Measurements from ENCODE around the gene KCNQ2. TPM values are rescaled to one million over a fixed set of nuclear protein-coding genes. Genes with fewer than 3 reads are reported as not detected.

Gene KCNQ2
- total and polyA plus RNA-seq, 5 donors = under 0.01 to 2.3 (median 1.1) TPM; not detected in 2

DNA sequence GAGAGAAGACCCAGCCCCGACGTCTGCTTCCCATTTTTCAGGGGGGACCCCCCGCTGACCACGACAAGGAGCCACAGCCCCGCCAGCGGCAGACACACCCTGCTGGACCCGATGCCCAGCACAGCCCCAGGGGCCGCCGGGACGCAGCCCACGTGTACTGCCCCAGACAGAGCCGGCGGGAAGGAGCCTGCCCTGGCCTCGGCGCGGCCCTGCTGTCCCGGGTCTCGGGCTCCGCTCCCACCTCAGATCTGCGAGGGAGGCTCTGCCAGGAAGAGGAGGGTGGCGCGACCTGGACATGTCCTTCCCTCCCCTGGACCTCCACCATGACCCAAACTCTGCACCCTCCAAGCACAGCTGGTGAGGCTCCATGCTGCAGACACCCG lies 54.7 kb downstream of the KCNQ2 start:
- ATAC-seq = no peak
- intact Hi-C loops (cut with DNase I) = no loop called here

DNA sequence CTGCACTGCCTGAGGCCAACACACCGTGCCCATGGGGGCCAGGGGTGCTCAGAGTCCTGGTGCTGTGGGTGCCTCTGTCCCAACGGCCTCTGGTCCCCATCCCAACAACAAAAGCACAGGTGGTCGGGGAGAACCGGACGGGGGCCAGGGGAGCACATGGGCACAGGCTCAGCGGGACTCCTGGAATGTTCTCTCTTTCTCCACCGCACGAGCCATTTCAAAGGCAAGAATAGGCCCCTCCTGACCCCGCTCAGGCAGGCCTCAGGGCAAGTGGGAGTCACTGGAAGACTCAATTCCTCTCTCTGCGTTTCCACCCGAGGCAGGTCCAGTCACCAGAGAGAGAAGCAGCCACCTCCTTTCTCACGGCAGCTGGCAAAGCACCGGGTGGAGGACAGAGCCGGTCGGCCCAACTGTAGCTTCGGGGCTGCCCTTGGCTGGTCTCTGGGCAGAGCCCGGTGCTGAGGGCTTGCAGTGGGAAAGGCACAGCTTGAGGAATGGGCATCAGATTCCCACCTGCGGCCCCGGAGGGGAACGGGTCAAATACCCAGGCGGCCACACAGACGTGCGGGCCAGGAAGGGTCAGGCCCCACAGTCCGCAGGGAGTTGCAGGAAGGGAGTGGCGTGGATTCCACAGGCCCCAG lies 55.2 kb downstream of the KCNQ2 start:
- H3K9me3 ChIP-seq (ENCODE audit: control insufficient read depth, low read length) = no peaks in the 10 kb centered on the region
- no peaks in the 10 kb centered on the region for H3K4me1 ChIP-seq (ENCODE audit: control insufficient read depth, insufficient read depth, low read length)
- 66% methylated on average over 25 of the region's 25 CpGs for WGBS
- ATAC-seq (no peak), DNase-seq (no peak)
- H3K27ac ChIP-seq (ENCODE audit: low read length) = no peak overlapping the region
- intact Hi-C loops (cut with DNase I) = no loop called here
- no peaks in the 10 kb centered on the region for H3K27me3 ChIP-seq (ENCODE audit: control insufficient read depth, insufficient read depth)
- no peak overlapping the region for H3K4me3 ChIP-seq (ENCODE audit: low read length)

More for the DNA sequence above, 54.7 kb downstream of the KCNQ2 start:
- H3K27ac ChIP-seq (ENCODE audit: low read length) = no peak overlapping the region
- 64% methylated on average over 23 of the region's 23 CpGs for WGBS
- DNase-seq = no peak
- H3K9me3 ChIP-seq (ENCODE audit: control insufficient read depth, low read length) = no peaks in the 10 kb centered on the region
- H3K27me3 ChIP-seq (ENCODE audit: control insufficient read depth, insufficient read depth) = no peaks in the 10 kb centered on the region
- no peaks in the 10 kb centered on the region for H3K4me1 ChIP-seq (ENCODE audit: control insufficient read depth, insufficient read depth, low read length)
- H3K4me3 ChIP-seq (ENCODE audit: low read length) = no peak overlapping the region

DNA sequence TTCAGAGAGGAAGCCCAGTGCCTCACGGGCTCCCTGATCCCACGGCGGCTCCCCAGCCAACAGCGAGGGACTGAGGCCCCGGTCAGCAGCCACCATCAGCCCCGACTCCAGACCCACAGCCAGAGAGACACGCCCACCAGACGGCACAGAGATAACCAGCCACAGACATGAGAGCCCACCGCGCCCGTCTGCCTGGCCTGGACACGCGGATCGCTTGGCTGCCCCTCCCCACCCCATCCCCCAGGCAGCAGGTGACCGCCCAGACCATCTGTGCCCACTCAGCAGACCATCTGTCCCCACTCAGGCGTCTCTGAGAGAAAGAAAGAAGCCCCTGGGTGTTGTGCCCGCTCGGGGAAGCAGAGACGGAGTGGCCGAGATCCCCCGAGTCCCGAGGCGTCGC lies 55.8 kb downstream of the KCNQ2 start:
- no peak overlapping the region for H3K4me3 ChIP-seq (ENCODE audit: low read length)
- intact Hi-C loops (cut with DNase I) = no loop called here
- H3K27me3 ChIP-seq (ENCODE audit: control insufficient read depth, insufficient read depth) = no peaks in the 10 kb centered on the region
- 64% methylated on average over 24 of the region's 24 CpGs for WGBS
- no peaks in the 10 kb centered on the region for H3K4me1 ChIP-seq (ENCODE audit: control insufficient read depth, insufficient read depth, low read length)
- no peak overlapping the region for H3K27ac ChIP-seq (ENCODE audit: low read length)
- ATAC-seq = no peak
- no peaks in the 10 kb centered on the region for H3K9me3 ChIP-seq (ENCODE audit: control insufficient read depth, low read length)
- no peak for DNase-seq

DNA sequence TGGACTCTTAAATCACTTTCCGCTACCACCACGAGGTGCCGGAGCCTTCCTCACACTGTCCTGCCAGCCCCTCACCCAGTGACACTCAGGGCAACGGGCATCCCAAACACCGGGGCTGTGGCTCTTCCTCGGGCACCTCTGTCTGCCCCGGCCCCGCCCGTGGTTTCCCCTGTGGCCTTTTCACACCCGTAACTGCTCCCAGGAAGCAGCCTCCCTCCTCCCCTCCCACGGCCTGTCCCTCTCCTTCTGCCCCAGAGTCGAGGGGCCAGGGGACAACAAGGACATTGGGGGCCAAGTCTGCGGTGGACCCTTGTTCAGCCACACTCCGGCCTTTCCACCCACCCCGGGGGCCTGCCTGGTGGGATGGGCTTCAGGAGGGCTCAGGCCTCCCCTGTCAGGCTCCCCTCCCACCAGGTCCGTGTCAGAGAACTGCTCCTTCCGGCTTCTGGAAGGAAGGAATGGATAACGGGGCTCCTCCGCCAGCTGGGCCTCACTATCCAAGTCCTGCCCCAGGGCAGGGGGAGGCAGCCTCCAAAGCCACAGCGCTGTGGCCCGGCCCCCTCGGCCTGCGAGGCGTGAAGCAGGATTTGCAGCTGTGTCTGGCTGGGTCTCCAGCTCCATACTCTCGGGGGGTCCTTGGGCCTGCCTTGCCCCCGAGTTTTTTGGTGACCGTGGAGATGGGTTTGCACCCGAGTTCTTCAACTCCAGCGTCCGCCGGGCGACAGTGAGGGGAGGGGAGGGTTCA lies 56.6 kb downstream of the KCNQ2 start:
- no peak for DNase-seq
- WGBS = 67% methylated on average over 32 of the region's 32 CpGs
- H3K9me3 ChIP-seq (ENCODE audit: control insufficient read depth, low read length) = no peaks in the 10 kb centered on the region
- H3K4me1 ChIP-seq (ENCODE audit: control insufficient read depth, insufficient read depth, low read length) = no peaks in the 10 kb centered on the region
- no peak for ATAC-seq
- H3K27ac ChIP-seq (ENCODE audit: low read length) = no peak overlapping the region
- H3K27me3 ChIP-seq (ENCODE audit: control insufficient read depth, insufficient read depth) = no peaks in the 10 kb centered on the region
- intact Hi-C loops (cut with DNase I) = no loop called here
- H3K4me3 ChIP-seq (ENCODE audit: low read length) = no peak overlapping the region

DNA sequence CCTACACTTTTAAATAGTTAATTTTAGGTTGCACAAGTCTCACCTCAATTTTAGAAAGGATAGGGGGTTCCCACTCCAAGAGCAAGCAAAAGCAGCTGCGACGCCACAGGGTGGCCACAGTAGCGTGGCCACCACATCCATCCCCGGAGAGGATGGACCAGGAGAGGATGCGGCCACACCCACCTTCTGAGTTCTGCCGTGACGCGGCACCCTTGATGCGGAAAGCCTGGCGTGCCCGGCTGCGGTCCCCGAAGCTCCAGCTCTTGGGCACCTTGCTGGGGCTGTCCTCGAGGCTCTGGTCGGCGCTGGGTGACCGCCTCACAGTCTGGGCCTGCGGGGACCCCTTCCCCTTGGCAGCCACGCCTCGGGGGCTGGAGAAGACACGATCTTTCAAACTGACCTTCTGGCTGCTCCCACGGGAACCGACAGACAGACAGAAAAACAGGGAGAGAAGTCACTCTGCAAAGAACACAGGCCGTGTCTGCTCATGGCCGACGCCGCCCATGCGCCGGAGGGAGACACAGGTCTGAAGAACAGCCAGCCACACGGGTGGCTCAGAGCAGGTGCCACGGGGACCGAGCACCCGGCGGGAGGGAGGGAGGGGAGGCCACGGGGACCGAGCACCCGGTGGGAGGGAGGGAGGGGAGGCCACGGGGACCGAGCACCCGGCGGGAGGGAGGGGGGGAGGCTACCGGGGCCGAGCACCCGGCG lies 57.6 kb downstream of the KCNQ2 start:
- Histone ChIP-seq H3K27ac (ENCODE audit: low read length) (no peak overlapping the region), H3K9me3 (ENCODE audit: control insufficient read depth, low read length) (no peaks in the 10 kb centered on the region), H3K4me3 (ENCODE audit: low read length) (no peak overlapping the region), H3K4me1 (ENCODE audit: control insufficient read depth, insufficient read depth, low read length) (no peaks in the 10 kb centered on the region), H3K27me3 (ENCODE audit: control insufficient read depth, insufficient read depth) (no peaks in the 10 kb centered on the region)
- ATAC-seq (no peak), DNase-seq (no peak)
- intact Hi-C loops (cut with DNase I) = no loop called here
- 87% methylated on average over 45 of the region's 45 CpGs for WGBS

DNA sequence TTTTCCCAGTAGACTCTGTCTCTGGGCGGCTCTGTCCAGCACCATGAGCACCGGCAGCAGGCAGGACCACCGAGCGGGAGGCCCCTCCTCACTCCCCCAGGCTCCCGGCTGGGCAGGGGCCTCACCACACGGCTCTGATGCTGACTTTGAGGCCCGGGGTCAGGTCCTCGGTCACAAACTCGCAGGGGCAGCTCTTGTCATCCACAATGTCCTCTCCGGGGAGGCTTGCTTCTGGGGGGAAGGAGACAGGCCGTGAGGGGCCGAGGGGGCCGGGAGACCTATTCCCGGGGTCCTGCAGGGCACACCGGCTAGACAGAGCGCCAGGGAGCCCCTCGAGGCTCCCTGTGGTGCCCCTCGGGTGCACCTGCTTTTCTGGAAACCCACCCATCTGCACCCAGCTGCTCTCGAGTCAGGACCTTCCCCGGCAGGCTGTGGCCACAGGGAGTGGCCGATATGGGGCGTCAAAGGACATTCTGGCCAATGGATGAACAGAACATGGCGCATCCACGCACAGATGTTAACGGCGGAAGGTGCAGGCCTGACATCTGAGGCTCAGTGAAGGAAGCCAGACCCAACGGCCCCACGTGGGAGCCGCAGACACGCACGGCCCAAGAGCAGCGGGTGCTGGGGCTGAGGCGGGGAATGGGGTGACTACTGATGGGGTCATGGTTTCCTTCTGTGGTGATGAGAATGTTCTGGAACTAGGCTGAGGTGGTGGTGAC lies 58.3 kb downstream of the KCNQ2 start:
- Histone ChIP-seq H3K27me3 (ENCODE audit: control insufficient read depth, insufficient read depth) (no peaks in the 10 kb centered on the region), H3K9me3 (ENCODE audit: control insufficient read depth, low read length) (no peaks in the 10 kb centered on the region), H3K4me3 (ENCODE audit: low read length) (no peak overlapping the region), H3K4me1 (ENCODE audit: control insufficient read depth, insufficient read depth, low read length) (no peaks in the 10 kb centered on the region), H3K27ac (ENCODE audit: low read length) (no peak overlapping the region)
- ATAC-seq (no peak), DNase-seq (no peak)
- intact Hi-C loops (cut with DNase I) = no loop called here
- 83% methylated on average over 33 of the region's 33 CpGs for WGBS

DNA sequence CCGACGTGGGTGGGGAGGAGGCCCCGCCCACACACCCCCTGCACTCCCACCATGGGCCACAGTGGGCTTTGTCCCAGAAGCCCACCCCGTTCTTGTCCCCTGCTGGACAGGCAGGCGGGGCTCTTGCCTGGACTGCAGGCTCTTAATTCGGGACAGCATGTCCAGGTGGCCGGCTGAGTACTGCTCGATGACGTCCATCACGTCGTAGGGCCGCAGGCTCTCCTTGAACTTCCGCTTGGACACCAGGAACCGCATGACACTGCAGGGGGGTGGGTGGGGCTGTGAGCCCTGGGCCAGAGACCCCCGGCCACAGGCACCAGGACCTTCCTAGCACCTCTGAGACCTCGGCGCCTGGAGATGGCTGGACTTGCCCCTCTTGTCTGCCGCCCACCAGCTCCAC lies 59.1 kb downstream of the KCNQ2 start:
- intact Hi-C loops (cut with DNase I) = no loop called here
- Histone ChIP-seq H3K9me3 (ENCODE audit: control insufficient read depth, low read length) (no peaks in the 10 kb centered on the region), H3K4me1 (ENCODE audit: control insufficient read depth, insufficient read depth, low read length) (no peaks in the 10 kb centered on the region), H3K4me3 (ENCODE audit: low read length) (no peak overlapping the region), H3K27me3 (ENCODE audit: control insufficient read depth, insufficient read depth) (no peaks in the 10 kb centered on the region), H3K27ac (ENCODE audit: low read length) (no peak overlapping the region)
- ATAC-seq (no peak), DNase-seq (peak in 1 of 3 donors; percentile 30)
- WGBS = 80% methylated on average over 18 of the region's 18 CpGs

DNA sequence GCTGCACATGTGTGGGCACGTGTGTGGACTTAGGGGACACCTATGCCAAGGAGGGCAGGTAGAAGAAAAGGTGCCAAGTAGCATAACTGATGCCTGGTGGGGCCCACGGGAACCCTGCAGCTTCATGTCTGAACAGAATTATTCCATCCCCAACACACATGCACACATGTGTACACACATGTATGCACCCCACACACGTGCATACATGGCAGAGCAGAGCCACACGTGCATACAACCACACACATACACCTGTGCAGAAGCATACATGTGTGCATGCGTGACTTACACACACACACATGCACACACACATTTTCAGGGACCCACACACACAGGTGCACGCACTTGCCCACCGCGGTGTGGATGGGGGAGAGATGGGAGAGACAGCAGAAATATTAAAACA lies 59.6 kb downstream of the KCNQ2 start:
- intact Hi-C loops (cut with DNase I) = no loop called here
- no peak overlapping the region for H3K27ac ChIP-seq (ENCODE audit: low read length)
- no peaks in the 10 kb centered on the region for H3K4me1 ChIP-seq (ENCODE audit: control insufficient read depth, insufficient read depth, low read length)
- ATAC-seq (no peak), DNase-seq (no peak)
- 92% methylated on average over 8 of the region's 8 CpGs for WGBS
- H3K4me3 ChIP-seq (ENCODE audit: low read length) = no peak overlapping the region
- H3K9me3 ChIP-seq (ENCODE audit: control insufficient read depth, low read length) = no peaks in the 10 kb centered on the region
- no peaks in the 10 kb centered on the region for H3K27me3 ChIP-seq (ENCODE audit: control insufficient read depth, insufficient read depth)

DNA sequence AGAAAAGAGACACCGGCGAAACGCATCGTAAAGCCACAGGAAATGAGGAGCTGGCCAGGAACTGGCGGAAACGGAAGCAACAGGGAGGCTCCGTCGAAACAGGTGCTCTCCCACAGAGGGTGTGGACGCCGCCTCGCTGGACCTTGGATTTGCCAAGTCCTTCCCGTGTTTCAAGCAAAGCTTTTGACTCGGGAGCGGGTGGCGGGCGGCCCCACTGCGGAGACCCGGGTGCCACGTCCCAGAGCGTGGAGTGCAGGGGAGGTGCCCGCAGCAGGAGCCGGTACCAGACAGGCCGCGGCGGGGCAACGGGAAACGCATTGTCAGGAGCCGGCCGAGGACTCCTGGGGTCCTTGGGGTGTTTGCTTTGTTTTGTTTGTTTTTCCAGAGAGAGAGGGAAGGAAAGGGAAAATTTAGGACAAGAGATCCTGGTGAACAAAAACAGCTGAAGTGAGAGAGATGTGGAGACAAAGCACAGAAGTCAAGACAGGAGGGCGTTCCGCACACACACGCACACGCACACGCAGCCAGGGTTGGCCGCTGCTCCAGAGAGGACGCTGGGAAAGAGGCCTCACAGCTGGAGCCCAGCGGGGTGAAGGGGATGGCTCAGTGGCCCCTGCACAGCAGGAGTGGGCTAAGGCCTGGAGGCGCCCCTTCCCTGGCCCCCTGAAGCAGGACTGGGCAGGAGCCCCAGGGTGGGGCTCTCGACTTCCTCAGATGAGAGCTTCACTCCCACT lies 60.4 kb downstream of the KCNQ2 start:
- Histone ChIP-seq H3K4me1 (ENCODE audit: control insufficient read depth, insufficient read depth, low read length) (no peaks in the 10 kb centered on the region), H3K27ac (ENCODE audit: low read length) (no peak overlapping the region), H3K27me3 (ENCODE audit: control insufficient read depth, insufficient read depth) (no peaks in the 10 kb centered on the region), H3K9me3 (ENCODE audit: control insufficient read depth, low read length) (no peaks in the 10 kb centered on the region), H3K4me3 (ENCODE audit: low read length) (no peak overlapping the region)
- intact Hi-C loops (cut with DNase I) = no loop called here
- WGBS = 64% methylated on average over 39 of the region's 39 CpGs
- DNase-seq (peak in 1 of 3 donors; percentile 45), ATAC-seq (no peak)

DNA sequence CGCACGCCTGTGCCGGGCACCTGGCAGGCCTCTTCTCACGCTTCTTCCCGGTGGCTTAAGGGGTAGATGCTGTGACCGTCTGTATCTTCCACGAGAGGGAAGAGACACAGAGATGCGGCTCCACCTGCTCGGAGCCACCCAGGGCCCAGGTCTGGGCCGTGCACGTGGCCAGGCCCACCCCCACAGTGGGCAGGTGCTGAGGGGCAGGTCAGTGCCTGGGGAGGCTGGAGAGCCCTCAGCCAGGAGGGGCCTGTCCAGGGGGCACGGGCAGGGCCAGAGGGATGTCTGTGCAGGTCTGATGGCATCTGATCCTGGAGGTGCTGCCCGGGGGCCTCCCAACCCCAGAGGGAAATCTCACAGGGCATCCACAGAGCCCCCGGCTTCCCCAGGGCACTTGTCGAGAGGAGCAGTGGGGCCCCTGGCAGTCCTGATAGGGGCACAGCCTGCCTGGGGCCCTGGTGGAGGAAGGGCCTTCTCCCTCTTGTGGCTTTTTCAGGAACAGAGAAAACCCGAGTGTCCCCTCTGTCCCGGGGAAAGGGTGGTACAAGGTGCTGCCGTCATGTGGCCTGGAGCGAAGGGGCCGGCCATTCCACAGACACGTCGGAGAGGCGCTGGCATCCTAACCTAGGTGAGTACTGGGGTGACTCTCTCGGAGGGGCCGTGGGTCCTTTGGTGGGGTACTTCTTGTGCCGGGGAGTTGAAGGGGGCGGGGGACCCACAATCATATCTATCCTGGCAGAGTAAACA lies 61.1 kb downstream of the KCNQ2 start:
- no peaks in the 10 kb centered on the region for H3K27me3 ChIP-seq (ENCODE audit: control insufficient read depth, insufficient read depth)
- 81% methylated on average over 27 of the region's 27 CpGs for WGBS
- H3K9me3 ChIP-seq (ENCODE audit: control insufficient read depth, low read length) = no peaks in the 10 kb centered on the region
- ATAC-seq (peak in 1 of 2 donors; percentile 6), DNase-seq (peak in 1 of 3 donors; percentile 24)
- intact Hi-C loops (cut with DNase I) = no loop called here
- H3K4me3 ChIP-seq (ENCODE audit: low read length) = no peak overlapping the region
- H3K4me1 ChIP-seq (ENCODE audit: control insufficient read depth, insufficient read depth, low read length) = no peaks in the 10 kb centered on the region
- no peak overlapping the region for H3K27ac ChIP-seq (ENCODE audit: low read length)
